IPS-20b (cell line): ENCODE results near the gene FRAS1.

Experiments
- H3K27ac ChIP-seq: one replicate; pipeline ENCODE4 v1.5.1; 2013; ENCODE audit warnings: low read length
- H3K27me3 ChIP-seq: 2 replicates; pipeline ENCODE4 v1.6.1; 2013; ENCODE audit warnings: mild to moderate bottlenecking, low read length, inconsistent platforms; ENCODE audit not compliant: insufficient read depth
- H3K36me3 ChIP-seq: 2 replicates; pipeline ENCODE4 v1.6.1; 2013; ENCODE audit warnings: low read depth, mild to moderate bottlenecking, inconsistent platforms, low read length, moderate library complexity; ENCODE audit not compliant: insufficient read depth
- H3K4me1 ChIP-seq: 2 replicates; pipeline ENCODE4 v1.6.1; 2013; ENCODE audit warnings: mild to moderate bottlenecking, control low read depth, inconsistent platforms, low read length, moderate library complexity; ENCODE audit not compliant: insufficient read depth
- H3K4me3 ChIP-seq: 2 replicates; pipeline ENCODE4 v1.5.1; 2013; ENCODE audit warnings: mild to moderate bottlenecking, low read length, inconsistent platforms
- H3K9ac ChIP-seq: 2 replicates; pipeline ENCODE4 v1.6.1; 2013; ENCODE audit warnings: low read depth, mild to moderate bottlenecking, inconsistent platforms, low read length, moderate library complexity
- H3K9me3 ChIP-seq: 2 replicates; pipeline ENCODE4 v1.6.1; 2013; ENCODE audit warnings: mild to moderate bottlenecking, low read depth, low read length, inconsistent platforms; ENCODE audit not compliant: insufficient read depth

Gene FRAS1

DNA sequence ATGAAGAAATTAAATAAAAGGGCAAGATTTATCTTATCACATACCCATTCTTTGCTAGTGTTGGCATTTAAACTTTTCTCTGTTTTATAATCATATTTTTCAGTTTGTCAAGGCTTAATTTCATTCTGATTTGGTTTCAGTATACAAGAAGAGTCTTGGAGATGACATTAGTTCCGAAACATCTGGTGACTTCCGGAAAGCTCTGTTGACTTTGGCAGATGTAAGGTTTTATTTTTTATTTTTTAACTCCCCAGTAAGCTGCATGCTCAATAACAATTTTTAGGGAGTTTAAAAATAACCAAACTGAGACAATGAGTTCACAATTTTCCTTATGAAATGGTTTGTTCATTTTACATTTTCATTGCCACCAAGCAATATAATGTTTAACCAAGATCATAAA is 534.3 kb downstream of the FRAS1 start:
- Histone ChIP-seq H3K4me1 (no peaks in the 10 kb centered on the region), H3K9me3 (no peaks in the 10 kb centered on the region), H3K36me3 (peaks cover 11% of the 10 kb centered on the region; the same call in 1 of the 2 replicates), H3K9ac (no peak overlapping the region), H3K27me3 (no peaks in the 10 kb centered on the region), H3K27ac (no peak overlapping the region), H3K4me3 (no peak overlapping the region)

DNA sequence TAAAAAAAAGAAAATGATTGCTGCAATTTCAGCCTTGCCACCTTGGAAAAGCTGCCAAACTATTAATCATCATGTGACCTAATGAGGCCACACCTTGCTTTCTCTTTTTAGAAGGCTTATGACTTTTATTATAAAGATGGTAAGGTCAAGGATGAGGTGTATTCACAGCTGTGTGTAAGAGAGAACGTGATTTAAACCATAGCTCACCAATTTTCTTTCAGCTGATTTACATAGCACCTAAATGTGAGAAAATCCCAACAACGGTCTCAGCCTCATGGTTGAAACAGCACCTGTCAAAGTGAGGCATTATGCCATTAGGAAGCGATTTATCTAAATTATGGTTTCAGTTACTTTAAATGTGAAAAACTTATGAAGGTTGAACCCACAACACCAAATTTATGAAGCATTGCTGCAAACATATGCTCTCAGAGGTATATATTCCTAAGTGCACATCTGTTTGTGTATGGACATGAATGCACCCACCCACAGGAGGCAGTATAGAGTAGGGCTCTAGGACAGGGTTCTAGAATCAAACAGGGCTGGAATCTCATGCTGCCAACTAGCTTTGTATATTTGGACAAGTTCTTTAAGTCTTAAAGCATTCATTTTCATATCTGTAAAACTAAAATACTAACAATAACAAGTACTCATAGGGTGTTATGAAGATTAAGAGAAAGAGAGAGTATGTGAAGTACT is 535.1 kb downstream of the FRAS1 start:
- Histone ChIP-seq H3K4me3 (no peak overlapping the region), H3K4me1 (no peaks in the 10 kb centered on the region), H3K27me3 (no peaks in the 10 kb centered on the region), H3K9ac (no peak overlapping the region), H3K9me3 (no peaks in the 10 kb centered on the region), H3K36me3 (peaks cover 6% of the 10 kb centered on the region; the same call in 1 of the 2 replicates), H3K27ac (no peak overlapping the region)
